Measurements from ENCODE around the gene ZNF469.

The ZNF469 gene

GRCh38 chr16:88429387-88430184 is 46.8 kb downstream of the ZNF469 start:
- Histone ChIP-seq H3K36me3 (replicated peaks; ENCODE audit: low read depth, low read length) (no peaks in the 10 kb centered on the region), H3K4me1 (ENCODE audit: low read length) (peaks cover 6% of the 10 kb centered on the region; the same call in 1 of the 2 replicates), H3K9me3 (ENCODE audit: insufficient read depth, low read length) (no peaks in the 10 kb centered on the region), H3K27me3 (ENCODE audit: low read depth, low read length) (peaks cover 11% of the 10 kb centered on the region), H3K9ac (ENCODE audit: low read length) (peak overlapping the region; percentile 57), H4K20me1 (ENCODE audit: insufficient read depth, low read length) (no peaks in the 10 kb centered on the region), H3K79me2 (ENCODE audit: low read length) (no peaks in the 10 kb centered on the region), H3K27ac (ENCODE audit: low read length) (no peak overlapping the region), H3K4me3 (ENCODE audit: low read length) (peak overlapping the region; percentile 75), H3K4me2 (ENCODE audit: low read length) (peak overlapping the region; percentile 79), H2AFZ (ENCODE audit: low read depth, low read length) (no peak overlapping the region)
- no peak for TF ChIP-seq EZH2phosphoT487 (IDR thresholded peaks at IDR 0.05; ENCODE audit: low read depth)
- TF ChIP-seq CTCF (IDR thresholded peaks at IDR 0.05; ENCODE audit: low read depth, low read length) = no peak

- Histone ChIP-seq H3K27ac (ENCODE audit: low read length) (no peak overlapping the region), H4K20me1 (ENCODE audit: insufficient read depth, low read length) (no peaks in the 10 kb centered on the region), H3K4me3 (ENCODE audit: low read length) (peak overlapping the region; percentile 75), H2AFZ (ENCODE audit: low read depth, low read length) (no peak overlapping the region), H3K9ac (ENCODE audit: low read length) (peak overlapping the region; percentile 57), H3K79me2 (ENCODE audit: low read length) (no peaks in the 10 kb centered on the region), H3K4me1 (ENCODE audit: low read length) (peaks cover 6% of the 10 kb centered on the region; the same call in 1 of the 2 replicates), H3K4me2 (ENCODE audit: low read length) (peak overlapping the region; percentile 79), H3K27me3 (ENCODE audit: low read depth, low read length) (peaks cover 11% of the 10 kb centered on the region), H3K36me3 (replicated peaks; ENCODE audit: low read depth, low read length) (no peaks in the 10 kb centered on the region), H3K9me3 (ENCODE audit: insufficient read depth, low read length) (no peaks in the 10 kb centered on the region)
- no peak for TF ChIP-seq CTCF (IDR thresholded peaks at IDR 0.05; ENCODE audit: low read depth, low read length)
- no peak for TF ChIP-seq EZH2phosphoT487 (IDR thresholded peaks at IDR 0.05; ENCODE audit: low read depth)
These were observed 47.4 kb downstream of the ZNF469 start for GRCh38 chr16:88430185-88430523.

- Histone ChIP-seq H3K4me3 (ENCODE audit: low read length) (peak overlapping the region; percentile 75), H3K9ac (ENCODE audit: low read length) (peak overlapping the region; percentile 57), H3K9me3 (ENCODE audit: insufficient read depth, low read length) (no peaks in the 10 kb centered on the region), H3K27ac (ENCODE audit: low read length) (no peak overlapping the region), H3K27me3 (ENCODE audit: low read depth, low read length) (peaks cover 11% of the 10 kb centered on the region), H2AFZ (ENCODE audit: low read depth, low read length) (peak overlapping the region; percentile 62; the same call in 1 of the 2 replicates), H3K4me1 (ENCODE audit: low read length) (peaks cover 6% of the 10 kb centered on the region; the same call in 1 of the 2 replicates), H4K20me1 (ENCODE audit: insufficient read depth, low read length) (no peaks in the 10 kb centered on the region), H3K79me2 (ENCODE audit: low read length) (no peaks in the 10 kb centered on the region), H3K36me3 (replicated peaks; ENCODE audit: low read depth, low read length) (no peaks in the 10 kb centered on the region), H3K4me2 (ENCODE audit: low read length) (peak overlapping the region; percentile 79)
- no peak for TF ChIP-seq CTCF (IDR thresholded peaks at IDR 0.05; ENCODE audit: low read depth, low read length)
- no peak for TF ChIP-seq EZH2phosphoT487 (IDR thresholded peaks at IDR 0.05; ENCODE audit: low read depth)
These were observed 48.0 kb downstream of the ZNF469 start for GRCh38 chr16:88430524-88431446.

GRCh38 chr16:88431651-88432050 is 48.9 kb downstream of the ZNF469 start:
- H3K9me3 ChIP-seq (ENCODE audit: insufficient read depth, low read length) = no peaks in the 10 kb centered on the region
- peaks cover 11% of the 10 kb centered on the region for H3K27me3 ChIP-seq (ENCODE audit: low read depth, low read length)
- H3K79me2 ChIP-seq (ENCODE audit: low read length) = no peaks in the 10 kb centered on the region
- TF ChIP-seq CTCF (IDR thresholded peaks at IDR 0.05; ENCODE audit: low read depth, low read length) = no peak
- TF ChIP-seq EZH2phosphoT487 (IDR thresholded peaks at IDR 0.05; ENCODE audit: low read depth) = no peak
- peaks cover 6% of the 10 kb centered on the region; the same call in 1 of the 2 replicates for H3K4me1 ChIP-seq (ENCODE audit: low read length)
- H3K27ac ChIP-seq (ENCODE audit: low read length) = no peak overlapping the region
- H3K9ac ChIP-seq (ENCODE audit: low read length) = no peak overlapping the region
- H3K4me3 ChIP-seq (ENCODE audit: low read length) = 0 out of 2 replicates have a peak overlapping the region, but pooled peaks have one; percentile 75
- no peaks in the 10 kb centered on the region for H4K20me1 ChIP-seq (ENCODE audit: insufficient read depth, low read length)
- no peaks in the 10 kb centered on the region for H3K36me3 ChIP-seq (replicated peaks; ENCODE audit: low read depth, low read length)
- 0 out of 2 replicates have a peak overlapping the region, but pooled peaks have one; percentile 79 for H3K4me2 ChIP-seq (ENCODE audit: low read length)
- no peak overlapping the region for H2AFZ ChIP-seq (ENCODE audit: low read depth, low read length)
